Breast epithelium (tissue), 4 donors: Measurements from ENCODE around the gene KCTD19. TPM values are rescaled to one million over a fixed set of nuclear protein-coding genes. Genes with fewer than 3 reads are reported as not detected.

Experiments
- DNase-seq, 2 donors: peaks; one replicate each; pipeline ENCODE4 v3.0.0-alpha.2; 2019; ENCODE audit warnings: low spot score in 2 of 2
- H3K27ac ChIP-seq, 2 donors: fragments of 200-600 bp; sonication (generic) in 1 of 2; one replicate each; pipeline ENCODE4 v1.5.1; 2016 to 2019; ENCODE audit warnings: mild to moderate bottlenecking in 1 of 2
- H3K27me3 ChIP-seq, 2 donors: fragments of 200-600 bp; sonication (generic) in 1 of 2; one replicate each; pipeline versions ENCODE4 v1.5.1 to v1.6.0; 2017 to 2019; ENCODE audit warnings: control low read depth in 1 of 2, mild to moderate bottlenecking in 1 of 2
- H3K36me3 ChIP-seq: fragments of 200-600 bp; one replicate; pipeline ENCODE4 v1.5.1; 2019
- H3K4me1 ChIP-seq, 2 donors: fragments of 200-600 bp; sonication (generic); one replicate each; pipeline ENCODE4 v1.5.1; 2016 to 2019; ENCODE audit warnings: control low read depth in 1 of 2
- H3K4me3 ChIP-seq, 3 donors: fragments of 200-600 bp; sonication (generic); 1 replicate in 2 of 3; 2 replicates in 1 of 3; pipeline ENCODE4 v1.5.1; 2016 to 2019; ENCODE audit warnings: mild to moderate bottlenecking in 3 of 3, moderate library complexity in 2 of 3
- H3K9me3 ChIP-seq, 2 donors: fragments of 200-600 bp; sonication (generic) in 1 of 2; one replicate each; pipeline ENCODE4 v1.5.1; 2016 to 2019; ENCODE audit warnings: control low read depth in 1 of 2
- CTCF ChIP-seq, 3 donors: fragments of 450-650 bp; IDR thresholded peaks; one replicate each; pipeline ENCODE4 v1.5.1; 2016 to 2017; ENCODE audit warnings: antibody characterized with exemption in 3 of 3, mild to moderate bottlenecking in 3 of 3, moderate library complexity in 3 of 3
- POLR2A ChIP-seq: fragments of 450-650 bp; IDR thresholded peaks from one replicate; pipeline ENCODE4 v1.6.1; 2016; ENCODE audit warnings: antibody characterized with exemption, mild to moderate bottlenecking, moderate library complexity
- POLR2AphosphoS5 ChIP-seq, 3 donors: sonication (generic); formaldehyde crosslinking; IDR thresholded peaks; one replicate each; pipeline ENCODE4 v1.6.1; 2017; ENCODE audit warnings: antibody characterized with exemption in 3 of 3
- intact Hi-C: fragments of 100-400 bp; cut with DNase I; formaldehyde crosslinking; loops from one replicate; pipeline ENCODE4 v1.15.1; 2023; ENCODE audit warnings: low total_unique reads
- total RNA-seq, 3 donors: library from RNA; depleted of rRNA; stranded (reverse); fragments of >200 nt; gene quantifications; one replicate each; pipeline ENCODE4 v1.1.0, GENCODE V29; 2016

KCTD19 gene
- total RNA-seq, 3 donors from 2014 or later: 1.0 TPM; not detected in 2

GRCh38 chr16:67310561-67310960, 16.0 kb downstream of the KCTD19 start:
- TF ChIP-seq POLR2AphosphoS5 (IDR thresholded peaks at IDR 0.05) (no peak), POLR2A (no peak)
- Histone ChIP-seq H3K4me1 (no peaks in the 10 kb centered on the region), H3K9me3 (no peaks in the 10 kb centered on the region), H3K27me3 (no peaks in the 10 kb centered on the region), H3K4me3 (no peak overlapping the region), H3K27ac (no peak overlapping the region), H3K36me3 (no peaks in the 10 kb centered on the region)
- intact Hi-C loops: no loop called here
- no peak for DNase-seq

- TF ChIP-seq CTCF (IDR thresholded peaks at IDR 0.05) (no peak), POLR2AphosphoS5 (IDR thresholded peaks at IDR 0.05) (no peak)
- no peaks in the 10 kb centered on the region for H3K9me3 ChIP-seq
- no peak for DNase-seq
- no peaks in the 10 kb centered on the region for H3K36me3 ChIP-seq
- no peak overlapping the region for H3K4me3 ChIP-seq
- intact Hi-C loops: no loop called here
- H3K27ac ChIP-seq: no peak overlapping the region
- H3K27me3 ChIP-seq: no peaks in the 10 kb centered on the region
- no peaks in the 10 kb centered on the region for H3K4me1 ChIP-seq
Measured at GRCh38 chr16:67305216-67306071, 21.1 kb downstream of the KCTD19 start.

- TF ChIP-seq POLR2AphosphoS5 (IDR thresholded peaks at IDR 0.05) (no peak), POLR2A (no peak), CTCF (IDR thresholded peaks at IDR 0.05) (no peak)
- H3K4me3 ChIP-seq: no peak overlapping the region
- H3K9me3 ChIP-seq: no peaks in the 10 kb centered on the region
- H3K36me3 ChIP-seq: no peaks in the 10 kb centered on the region
- no peaks in the 10 kb centered on the region for H3K4me1 ChIP-seq
- H3K27ac ChIP-seq: no peak overlapping the region
- DNase-seq: no peak
- no peaks in the 10 kb centered on the region for H3K27me3 ChIP-seq
- intact Hi-C loops: no loop called here
Measured at GRCh38 chr16:67304020-67304419, 22.5 kb downstream of the KCTD19 start.

GRCh38 chr16:67302970-67303369, 23.6 kb downstream of the KCTD19 start:
- intact Hi-C loops: no loop called here
- no peak for DNase-seq
- H3K27ac ChIP-seq: no peak overlapping the region

GRCh38 chr16:67302076-67302475, 24.5 kb downstream of the KCTD19 start:
- H3K4me1 ChIP-seq: no peaks in the 10 kb centered on the region
- no peaks in the 10 kb centered on the region for H3K9me3 ChIP-seq
- H3K27ac ChIP-seq: no peak overlapping the region
- no peaks in the 10 kb centered on the region for H3K36me3 ChIP-seq
- intact Hi-C loops: no loop called here
- H3K4me3 ChIP-seq: no peak overlapping the region
- TF ChIP-seq POLR2AphosphoS5 (IDR thresholded peaks at IDR 0.05) (no peak), CTCF (IDR thresholded peaks at IDR 0.05) (no peak)
- DNase-seq: no peak
- H3K27me3 ChIP-seq: no peaks in the 10 kb centered on the region

More at GRCh38 chr16:67302970-67303369, 23.6 kb downstream of the KCTD19 start:
- no peaks in the 10 kb centered on the region for H3K9me3 ChIP-seq
- H3K36me3 ChIP-seq: no peaks in the 10 kb centered on the region
- no peak overlapping the region for H3K4me3 ChIP-seq
- TF ChIP-seq CTCF (IDR thresholded peaks at IDR 0.05): no peak
- TF ChIP-seq POLR2AphosphoS5 (IDR thresholded peaks at IDR 0.05): no peak
- H3K27me3 ChIP-seq: no peaks in the 10 kb centered on the region
- no peaks in the 10 kb centered on the region for H3K4me1 ChIP-seq
